ENCODE data around the gene GGA1. TPM values are rescaled to one million over a fixed set of nuclear protein-coding genes. Genes with fewer than 3 reads are reported as not detected.
A peak's percentile ranks its signal among the peaks of the same experiment; 100 is the strongest.

Gene GGA1
- total RNA-seq, 1 donor from 2014 or later = 27.5 TPM

DNA sequence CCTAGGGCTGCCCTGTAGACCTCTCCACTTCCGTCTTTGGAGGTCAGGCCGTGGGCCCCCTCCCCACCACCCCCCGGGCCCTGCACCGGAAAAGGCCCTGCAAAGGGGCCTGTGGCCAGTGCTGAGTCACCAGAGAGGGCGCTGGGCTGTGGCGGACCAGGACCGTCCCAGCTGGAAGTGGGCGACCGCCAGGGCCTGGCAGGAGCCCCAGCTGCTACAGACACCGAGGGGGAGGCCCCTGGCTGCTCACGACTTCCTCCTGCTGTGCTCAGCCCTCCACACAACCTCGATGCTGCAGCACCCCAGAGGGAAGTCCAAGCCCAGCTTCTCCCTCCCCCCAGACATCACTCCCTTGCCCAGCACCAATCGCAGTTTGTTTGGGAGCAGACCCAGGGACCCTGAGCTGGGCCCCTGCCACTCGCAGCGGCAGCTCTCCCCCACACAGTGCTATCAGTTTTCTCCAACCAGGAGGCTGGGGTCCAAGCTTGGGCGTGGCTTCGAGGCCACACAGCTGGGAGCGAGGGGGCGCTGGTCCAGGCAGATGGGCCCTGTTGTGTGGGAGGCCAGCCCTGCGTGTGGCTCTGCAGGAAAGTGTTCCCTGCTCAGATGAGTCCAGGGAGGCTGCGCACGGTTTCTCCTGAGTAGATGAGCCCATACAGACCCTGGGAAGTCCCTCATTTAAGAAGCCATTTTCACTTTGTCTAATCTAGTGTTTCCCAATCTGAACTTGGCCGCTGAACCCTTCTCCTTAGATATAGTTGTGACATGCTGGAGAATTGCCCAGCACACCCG, 25.2 kb downstream of the GGA1 start:
- intact Hi-C loops (cut with micrococcal nuclease) = no loop called here
- H3K4me3 ChIP-seq = peak overlapping the region; percentile 44
- TF ChIP-seq, protein P1, sequence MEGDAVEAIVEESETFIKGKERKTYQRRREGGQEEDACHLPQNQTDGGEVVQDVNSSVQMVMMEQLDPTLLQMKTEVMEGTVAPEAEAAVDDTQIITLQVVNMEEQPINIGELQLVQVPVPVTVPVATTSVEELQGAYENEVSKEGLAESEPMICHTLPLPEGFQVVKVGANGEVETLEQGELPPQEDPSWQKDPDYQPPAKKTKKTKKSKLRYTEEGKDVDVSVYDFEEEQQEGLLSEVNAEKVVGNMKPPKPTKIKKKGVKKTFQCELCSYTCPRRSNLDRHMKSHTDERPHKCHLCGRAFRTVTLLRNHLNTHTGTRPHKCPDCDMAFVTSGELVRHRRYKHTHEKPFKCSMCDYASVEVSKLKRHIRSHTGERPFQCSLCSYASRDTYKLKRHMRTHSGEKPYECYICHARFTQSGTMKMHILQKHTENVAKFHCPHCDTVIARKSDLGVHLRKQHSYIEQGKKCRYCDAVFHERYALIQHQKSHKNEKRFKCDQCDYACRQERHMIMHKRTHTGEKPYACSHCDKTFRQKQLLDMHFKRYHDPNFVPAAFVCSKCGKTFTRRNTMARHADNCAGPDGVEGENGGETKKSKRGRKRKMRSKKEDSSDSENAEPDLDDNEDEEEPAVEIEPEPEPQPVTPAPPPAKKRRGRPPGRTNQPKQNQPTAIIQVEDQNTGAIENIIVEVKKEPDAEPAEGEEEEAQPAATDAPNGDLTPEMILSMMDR (IDR thresholded peaks at IDR 0.05; ENCODE audit: borderline replicate concordance) = peak; percentile 37

DNA sequence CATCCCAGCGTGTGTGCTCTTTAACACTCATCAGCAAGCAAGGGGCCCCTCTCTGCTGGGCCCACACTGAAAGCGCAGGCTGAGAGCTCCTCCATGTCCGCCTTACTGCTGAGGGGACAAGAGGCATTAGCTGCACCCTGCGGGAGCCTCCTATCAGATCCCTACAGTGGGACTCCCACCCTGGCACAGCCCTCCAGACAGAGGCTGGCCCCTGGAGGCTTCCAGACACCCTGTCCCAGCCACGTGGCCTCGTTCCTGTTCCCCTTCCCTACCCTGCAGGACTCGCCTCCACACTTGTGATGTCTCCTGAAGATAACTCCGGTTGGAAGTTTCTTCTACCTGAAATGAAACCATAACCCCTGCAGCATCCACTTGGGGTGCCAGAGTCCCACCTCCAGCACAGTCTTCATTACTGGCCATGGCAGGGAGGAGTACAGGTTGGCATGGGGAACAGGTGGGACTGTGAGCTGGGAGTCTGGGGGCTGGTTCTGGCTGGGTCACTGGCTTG, 25.8 kb downstream of the GGA1 start:
- Histone ChIP-seq H3K4me1 (peaks cover 56% of the 10 kb centered on the region), H3K36me3 (peaks cover 28% of the 10 kb centered on the region), H3K4me3 (peak overlapping the region; percentile 44), H3K27ac (replicated peaks) (peak overlapping the region; percentile 88), H3K9me3 (replicated peaks) (no peaks in the 10 kb centered on the region), H3K27me3 (ENCODE audit: low read depth) (peaks cover 3% of the 10 kb centered on the region)
- TF ChIP-seq, protein P1 (IDR thresholded peaks at IDR 0.05; ENCODE audit: borderline replicate concordance) = no peak
- intact Hi-C loops (cut with micrococcal nuclease) = no loop called here
- no peak for DNase-seq

More for the DNA sequence above, 25.2 kb downstream of the GGA1 start:
- peak overlapping the region; percentile 88 for H3K27ac ChIP-seq (replicated peaks)
- peaks cover 35% of the 10 kb centered on the region for H3K36me3 ChIP-seq
- peaks cover 49% of the 10 kb centered on the region for H3K4me1 ChIP-seq
- peak; percentile 90 for DNase-seq
- no peaks in the 10 kb centered on the region for H3K9me3 ChIP-seq (replicated peaks)
- no peaks in the 10 kb centered on the region for H3K27me3 ChIP-seq (ENCODE audit: low read depth)

DNA sequence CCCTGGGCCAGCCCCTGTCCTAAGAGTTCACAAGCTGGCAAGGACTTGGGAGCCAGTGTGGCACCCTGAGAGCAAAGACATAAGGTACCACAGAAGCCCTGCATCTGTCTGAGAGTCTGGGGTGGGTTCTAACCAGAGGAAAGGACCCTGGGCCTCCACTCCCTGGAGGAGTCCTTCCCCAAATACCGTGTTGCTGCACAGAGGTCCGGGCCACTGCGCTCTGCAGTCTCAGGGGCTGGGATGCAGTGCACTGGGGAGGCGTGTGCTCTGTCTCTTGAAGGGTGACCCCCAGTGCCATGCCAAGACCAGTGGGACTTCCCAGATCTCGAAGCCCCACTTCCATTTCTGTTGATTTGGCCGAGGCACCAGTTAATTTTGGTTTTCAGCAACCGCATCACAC, 26.5 kb downstream of the GGA1 start:
- TF ChIP-seq, protein P1 (IDR thresholded peaks at IDR 0.05; ENCODE audit: borderline replicate concordance) = no peak
- H3K36me3 ChIP-seq = peaks cover 22% of the 10 kb centered on the region
- H3K27me3 ChIP-seq (ENCODE audit: low read depth) = peaks cover 10% of the 10 kb centered on the region
- H3K9me3 ChIP-seq (replicated peaks) = no peaks in the 10 kb centered on the region
- H3K27ac ChIP-seq (replicated peaks) = peak overlapping the region; percentile 88
- intact Hi-C loops (cut with micrococcal nuclease) = no loop called here
- DNase-seq = no peak
- no peak overlapping the region for H3K4me3 ChIP-seq
- peaks cover 62% of the 10 kb centered on the region for H3K4me1 ChIP-seq

DNA sequence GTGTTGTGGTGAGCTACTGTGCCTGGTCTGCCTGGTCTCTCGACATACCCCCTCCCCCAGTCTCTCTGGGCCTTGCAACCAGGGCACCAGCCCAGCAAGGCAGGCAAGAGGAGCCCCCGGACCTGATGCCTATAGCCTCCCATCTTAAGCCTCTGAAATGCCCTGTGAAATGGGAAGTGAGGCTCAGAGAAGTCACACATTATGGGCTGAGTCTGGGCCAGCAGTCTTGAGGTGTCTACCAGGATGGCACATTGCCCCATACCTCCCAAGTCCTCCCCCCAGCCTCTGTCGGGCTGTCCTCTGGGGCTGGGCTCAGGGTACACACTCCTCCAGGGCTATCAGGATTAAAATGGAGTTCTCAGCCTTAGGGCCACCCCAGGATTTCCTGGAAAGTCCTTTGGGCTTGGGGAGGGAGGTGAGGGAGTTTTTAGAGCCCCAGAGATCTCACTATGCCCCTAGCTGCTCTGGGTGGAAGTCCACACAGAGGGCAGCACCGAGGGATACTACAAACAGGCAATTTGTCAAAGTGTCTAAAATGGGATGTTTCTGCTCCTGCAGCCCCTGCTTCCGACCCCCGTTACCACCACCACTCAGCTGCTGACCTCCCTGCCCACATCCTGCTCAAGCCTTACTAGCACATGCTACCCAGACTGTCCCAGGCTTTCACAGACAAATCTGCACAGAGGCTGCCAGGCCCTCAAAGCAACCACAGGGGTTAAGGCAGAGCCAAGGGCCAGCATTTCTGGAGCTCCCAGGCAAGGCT, 27.7 kb downstream of the GGA1 start:
- DNase-seq = no peak
- Histone ChIP-seq H3K36me3 (peaks cover 10% of the 10 kb centered on the region), H3K27me3 (ENCODE audit: low read depth) (peaks cover 16% of the 10 kb centered on the region), H3K9me3 (replicated peaks) (no peaks in the 10 kb centered on the region), H3K4me3 (no peak overlapping the region), H3K27ac (replicated peaks) (no peak overlapping the region), H3K4me1 (peaks cover 63% of the 10 kb centered on the region)
- TF ChIP-seq, protein P1 (IDR thresholded peaks at IDR 0.05; ENCODE audit: borderline replicate concordance) = no peak
- intact Hi-C loops (cut with micrococcal nuclease) = no loop called here

- intact Hi-C loops (cut with micrococcal nuclease) = no loop called here
- no peak for DNase-seq
- TF ChIP-seq, protein P1 (IDR thresholded peaks at IDR 0.05; ENCODE audit: borderline replicate concordance) = no peak
- Histone ChIP-seq H3K4me1 (peaks cover 60% of the 10 kb centered on the region), H3K36me3 (peaks cover 5% of the 10 kb centered on the region), H3K9me3 (replicated peaks) (no peaks in the 10 kb centered on the region), H3K4me3 (no peak overlapping the region), H3K27me3 (ENCODE audit: low read depth) (peaks cover 16% of the 10 kb centered on the region), H3K27ac (replicated peaks) (no peak overlapping the region)
Measured at GRCh38 chr22:37636949-37637273, 28.3 kb downstream of the GGA1 start.
